Mucosa of rectum (tissue), 2 donors: ENCODE data around the gene HBE1.

Experiments
- H3K27ac ChIP-seq, 2 donors: one replicate each; pipeline ENCODE4 v1.7.0; 2013; ENCODE audit warnings: inconsistent platforms in 2 of 2, low read depth in 2 of 2, low read length in 2 of 2
- H3K27me3 ChIP-seq, 2 donors: one replicate each; pipeline ENCODE4 v1.7.0; 2013; ENCODE audit warnings: low read length in 2 of 2; ENCODE audit not compliant: control insufficient read depth in 2 of 2, insufficient read depth in 2 of 2
- H3K36me3 ChIP-seq, 2 donors: one replicate each; pipeline ENCODE4 v1.7.0; 2013; ENCODE audit warnings: low read length in 2 of 2; ENCODE audit not compliant: control insufficient read depth in 2 of 2, insufficient read depth in 2 of 2
- H3K4me1 ChIP-seq, 2 donors: one replicate each; pipeline ENCODE4 v1.7.0; 2013; ENCODE audit warnings: low read length in 2 of 2, mild to moderate bottlenecking in 1 of 2; ENCODE audit not compliant: control insufficient read depth in 2 of 2, insufficient read depth in 2 of 2
- H3K4me3 ChIP-seq, 2 donors: one replicate each; pipeline ENCODE4 v1.7.0; 2013; ENCODE audit warnings: low read length in 2 of 2
- H3K9ac ChIP-seq, 2 donors: one replicate each; pipeline ENCODE4 v1.7.0; 2013; ENCODE audit warnings: low read length in 2 of 2, low read depth in 1 of 2, mild to moderate bottlenecking in 1 of 2
- H3K9me3 ChIP-seq, 2 donors: one replicate each; pipeline ENCODE4 v1.7.0; 2013; ENCODE audit warnings: low read length in 2 of 2; ENCODE audit not compliant: control insufficient read depth in 2 of 2
- donor health status: healthy.
- donor health status: Normal muscosa, but diverticular disease.

The HBE1 gene

GRCh38 chr11:5237420-5237819, 32.3 kb downstream of the HBE1 start:
- no peaks in the 10 kb centered on the region for H3K36me3 ChIP-seq
- H3K4me1 ChIP-seq = no peaks in the 10 kb centered on the region
- no peak overlapping the region for H3K9ac ChIP-seq
- H3K4me3 ChIP-seq = no peak overlapping the region
- H3K27me3 ChIP-seq = no peaks in the 10 kb centered on the region
- H3K27ac ChIP-seq = no peak overlapping the region
- no peaks in the 10 kb centered on the region for H3K9me3 ChIP-seq

GRCh38 chr11:5235364-5236095, 34.2 kb downstream of the HBE1 start:
- Histone ChIP-seq H3K9me3 (no peaks in the 10 kb centered on the region), H3K27ac (no peak overlapping the region), H3K36me3 (no peaks in the 10 kb centered on the region), H3K9ac (no peak overlapping the region), H3K4me1 (no peaks in the 10 kb centered on the region), H3K4me3 (no peak overlapping the region), H3K27me3 (no peaks in the 10 kb centered on the region)

- no peak within 1 kb of the TSS for H3K27ac ChIP-seq
- no peak within 1 kb of the TSS for H3K4me3 ChIP-seq
- H3K9me3 ChIP-seq = no peaks in the 10 kb centered on the region
- H3K36me3 ChIP-seq = no peaks in the 10 kb centered on the region
- no peaks in the 10 kb centered on the region for H3K4me1 ChIP-seq
- H3K9ac ChIP-seq = no peak within 1 kb of the TSS
- no peaks in the 10 kb centered on the region for H3K27me3 ChIP-seq
Observed at GRCh38 chr11:5234381-5234834, 35.3 kb downstream of the HBE1 start, which contains the start of gene HBD. Gene HBD, minus strand, starts transcription at chr11:5234483. Its CDS starts 50 bp downstream, at chr11:5234433.

GRCh38 chr11:5233307-5233706, 36.4 kb downstream of the HBE1 start:
- Histone ChIP-seq H3K27me3 (no peaks in the 10 kb centered on the region), H3K9ac (no peak overlapping the region), H3K4me3 (no peak overlapping the region), H3K4me1 (no peaks in the 10 kb centered on the region), H3K36me3 (no peaks in the 10 kb centered on the region), H3K9me3 (no peaks in the 10 kb centered on the region), H3K27ac (no peak overlapping the region)

GRCh38 chr11:5232821-5233220, 36.9 kb downstream of the HBE1 start:
- Histone ChIP-seq H3K4me3 (no peak overlapping the region), H3K27ac (no peak overlapping the region), H3K9ac (no peak overlapping the region), H3K9me3 (no peaks in the 10 kb centered on the region), H3K27me3 (no peaks in the 10 kb centered on the region), H3K4me1 (no peaks in the 10 kb centered on the region), H3K36me3 (no peaks in the 10 kb centered on the region)

GRCh38 chr11:5232176-5232575, 37.6 kb downstream of the HBE1 start:
- Histone ChIP-seq H3K4me3 (no peak overlapping the region), H3K4me1 (no peaks in the 10 kb centered on the region), H3K36me3 (no peaks in the 10 kb centered on the region), H3K9ac (no peak overlapping the region), H3K27me3 (no peaks in the 10 kb centered on the region), H3K9me3 (no peaks in the 10 kb centered on the region), H3K27ac (no peak overlapping the region)

DNA sequence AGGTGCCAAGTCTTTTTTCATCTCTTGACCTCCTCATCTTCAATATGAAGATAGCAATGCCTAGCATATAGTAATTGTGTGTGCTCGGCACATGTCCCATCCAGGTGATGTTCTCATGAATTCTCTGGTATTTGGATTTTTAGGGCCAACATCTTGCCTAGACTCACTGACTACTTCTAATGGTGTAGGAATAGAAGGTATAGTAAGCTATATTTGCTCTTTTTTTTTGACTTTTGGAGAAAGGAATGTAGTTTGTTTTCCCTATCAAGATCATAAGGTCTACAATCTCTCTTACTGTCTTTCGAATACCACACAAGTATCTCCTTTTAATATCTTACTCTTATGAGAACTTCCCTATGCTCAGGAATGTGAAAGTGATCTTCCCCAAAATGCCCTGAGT, 38.6 kb downstream of the HBE1 start:
- H3K27me3 ChIP-seq = no peaks in the 10 kb centered on the region
- no peaks in the 10 kb centered on the region for H3K9me3 ChIP-seq
- no peaks in the 10 kb centered on the region for H3K4me1 ChIP-seq
- H3K27ac ChIP-seq = no peak overlapping the region
- H3K4me3 ChIP-seq = no peak overlapping the region
- no peaks in the 10 kb centered on the region for H3K36me3 ChIP-seq
- no peak overlapping the region for H3K9ac ChIP-seq

DNA sequence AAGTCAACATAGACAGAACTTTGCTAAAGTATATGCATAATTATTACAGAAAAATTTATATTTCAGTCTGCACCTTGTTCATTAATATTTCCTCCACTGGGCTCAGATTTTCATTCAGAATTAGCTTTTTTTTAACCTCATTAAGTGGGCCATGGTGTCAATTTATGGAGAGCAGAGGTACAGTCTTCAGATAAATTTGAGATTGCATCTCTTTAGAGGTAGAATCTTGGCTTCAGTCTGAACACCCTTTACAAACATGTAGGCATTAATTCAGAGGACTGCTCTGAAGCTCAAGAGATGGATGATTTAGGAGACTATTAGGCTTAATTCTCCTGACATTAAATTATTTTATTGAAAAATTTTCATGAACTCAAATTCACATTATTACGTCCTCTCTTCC, 39.5 kb downstream of the HBE1 start:
- no peaks in the 10 kb centered on the region for H3K36me3 ChIP-seq
- H3K27me3 ChIP-seq = no peaks in the 10 kb centered on the region
- no peak overlapping the region for H3K9ac ChIP-seq
- no peak overlapping the region for H3K27ac ChIP-seq
- H3K4me1 ChIP-seq = no peaks in the 10 kb centered on the region
- no peak overlapping the region for H3K4me3 ChIP-seq
- H3K9me3 ChIP-seq = no peaks in the 10 kb centered on the region

GRCh38 chr11:5229796-5230195, 39.9 kb downstream of the HBE1 start:
- H3K27me3 ChIP-seq = no peaks in the 10 kb centered on the region
- H3K9ac ChIP-seq = no peak overlapping the region
- no peaks in the 10 kb centered on the region for H3K4me1 ChIP-seq
- no peak overlapping the region for H3K27ac ChIP-seq
- H3K36me3 ChIP-seq = no peaks in the 10 kb centered on the region
- no peak overlapping the region for H3K4me3 ChIP-seq
- H3K9me3 ChIP-seq = no peaks in the 10 kb centered on the region

DNA sequence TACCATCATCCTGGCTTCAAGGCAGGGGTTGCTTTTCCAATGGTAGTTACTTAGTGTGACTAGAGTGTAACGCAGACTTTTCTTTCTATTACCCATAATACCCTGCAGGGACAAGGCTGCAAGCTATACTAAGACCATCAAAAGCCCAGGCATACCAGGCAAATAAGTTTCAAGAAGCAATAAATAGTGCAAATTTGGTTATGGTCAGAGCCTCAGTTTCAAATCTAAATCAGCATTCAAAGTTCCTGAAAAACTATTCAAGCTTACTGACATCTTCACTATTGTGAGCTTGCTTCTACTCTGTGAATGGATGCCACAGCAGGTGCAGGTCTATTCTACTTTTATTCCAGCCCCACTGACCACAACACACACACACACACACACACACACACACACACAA, 40.4 kb downstream of the HBE1 start:
- Histone ChIP-seq H3K4me3 (no peak overlapping the region), H3K9me3 (no peaks in the 10 kb centered on the region), H3K4me1 (no peaks in the 10 kb centered on the region), H3K27ac (no peak overlapping the region), H3K36me3 (no peaks in the 10 kb centered on the region), H3K27me3 (no peaks in the 10 kb centered on the region), H3K9ac (no peak overlapping the region)
